Mucosa of stomach (tissue), 1 donor: ENCODE results near the gene EPHB6.

Experiments used
- H3K27me3 ChIP-seq: one replicate; pipeline ENCODE4 v1.7.0; 2013; ENCODE audit warnings: mild to moderate bottlenecking, low read length; ENCODE audit not compliant: control insufficient read depth, insufficient read depth
- H3K36me3 ChIP-seq: one replicate; pipeline ENCODE4 v1.7.0; 2013; ENCODE audit warnings: low read length; ENCODE audit not compliant: control insufficient read depth, insufficient read depth
- H3K4me1 ChIP-seq: one replicate; pipeline ENCODE4 v1.7.0; 2013; ENCODE audit warnings: mild to moderate bottlenecking, low read length; ENCODE audit not compliant: control insufficient read depth, insufficient read depth
- H3K4me3 ChIP-seq: one replicate; pipeline ENCODE4 v1.7.0; 2013; ENCODE audit warnings: low read length
- H3K9ac ChIP-seq: one replicate; pipeline ENCODE4 v1.7.0; 2013; ENCODE audit warnings: mild to moderate bottlenecking, low read length, moderate library complexity
- H3K9me3 ChIP-seq: one replicate; pipeline ENCODE4 v1.7.0; 2013; ENCODE audit warnings: mild to moderate bottlenecking, low read length, moderate library complexity; ENCODE audit not compliant: control insufficient read depth
- donor health status: Pancreatic carcinoma.

Gene EPHB6

DNA sequence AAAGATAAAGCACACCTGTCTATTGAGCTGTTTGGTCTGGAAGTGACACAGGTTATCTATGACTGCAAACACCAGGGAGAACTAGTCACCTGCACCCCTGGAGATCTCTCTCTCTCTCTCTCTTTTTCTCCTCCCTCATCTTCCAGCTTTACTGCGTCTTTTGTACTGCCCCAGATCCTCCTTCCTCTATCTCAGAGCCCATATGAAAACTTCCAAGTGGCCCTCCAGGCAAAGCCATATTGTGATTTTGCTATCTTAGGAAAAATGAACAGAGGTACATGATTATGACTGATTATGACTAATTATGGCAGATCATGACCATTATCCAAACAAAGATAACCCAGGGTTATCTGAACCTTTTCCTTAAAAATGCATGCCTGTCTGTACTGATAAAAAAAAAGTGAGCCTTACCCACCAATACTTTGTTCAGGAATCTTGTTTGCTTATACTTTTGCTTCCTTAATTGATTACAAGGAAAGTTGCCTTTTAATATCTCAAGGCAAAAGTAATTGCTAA lies 12.6 kb upstream of the EPHB6 start:
- H3K4me1 ChIP-seq, result no peaks in the 10 kb centered on the region
- H3K9ac ChIP-seq, result no peak overlapping the region
- H3K36me3 ChIP-seq, result no peaks in the 10 kb centered on the region
- H3K4me3 ChIP-seq, result no peak overlapping the region
- H3K9me3 ChIP-seq, result no peaks in the 10 kb centered on the region
- H3K27me3 ChIP-seq, result no peaks in the 10 kb centered on the region

- Histone ChIP-seq H3K27me3 (peaks cover 6% of the 10 kb centered on the region), H3K9me3 (no peaks in the 10 kb centered on the region), H3K4me3 (no peak overlapping the region), H3K9ac (no peak overlapping the region), H3K4me1 (no peaks in the 10 kb centered on the region), H3K36me3 (no peaks in the 10 kb centered on the region)
These were observed 7.5 kb upstream of the EPHB6 start for GRCh38 chr7:142847353-142847752.

DNA sequence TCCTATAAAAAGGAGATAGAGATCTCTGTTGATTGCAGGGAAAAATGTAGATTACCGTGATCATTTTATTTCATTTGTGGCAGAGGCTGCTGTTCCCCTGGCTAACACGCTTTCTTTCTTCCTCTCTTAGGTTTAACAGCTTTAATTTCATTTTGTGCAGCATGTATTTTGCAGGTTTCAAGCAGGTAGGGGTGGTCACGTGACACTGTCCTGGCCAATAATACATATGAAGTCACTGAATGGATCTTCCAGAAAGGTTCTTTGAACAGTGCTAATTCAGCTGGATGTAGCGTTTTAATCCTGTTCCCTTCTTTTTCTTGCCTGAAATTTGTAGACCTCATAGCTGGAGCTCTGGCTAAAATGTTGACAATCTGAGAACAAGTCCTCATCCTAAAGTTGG lies 3.6 kb upstream of the EPHB6 start:
- peaks cover 12% of the 10 kb centered on the region for H3K4me1 ChIP-seq
- H3K27me3 ChIP-seq, result peaks cover 6% of the 10 kb centered on the region
- H3K4me3 ChIP-seq, result no peak overlapping the region
- no peaks in the 10 kb centered on the region for H3K9me3 ChIP-seq
- H3K36me3 ChIP-seq, result no peaks in the 10 kb centered on the region
- H3K9ac ChIP-seq, result no peak overlapping the region

- H3K27me3 ChIP-seq, result peaks cover 7% of the 10 kb centered on the region
- H3K36me3 ChIP-seq, result no peaks in the 10 kb centered on the region
- peaks cover 12% of the 10 kb centered on the region for H3K4me1 ChIP-seq
- no peak overlapping the region for H3K9ac ChIP-seq
- H3K4me3 ChIP-seq, result no peak overlapping the region
- no peaks in the 10 kb centered on the region for H3K9me3 ChIP-seq
These were observed 3.0 kb upstream of the EPHB6 start for GRCh38 chr7:142851919-142852318.

GRCh38 chr7:142853739-142854371 lies 1.0 kb upstream of the EPHB6 start:
- Histone ChIP-seq H3K4me1 (peaks cover 12% of the 10 kb centered on the region), H3K36me3 (no peaks in the 10 kb centered on the region), H3K9ac (peak overlapping the region; percentile 75), H3K27me3 (peaks cover 14% of the 10 kb centered on the region), H3K4me3 (peak overlapping the region; percentile 85), H3K9me3 (no peaks in the 10 kb centered on the region)

DNA sequence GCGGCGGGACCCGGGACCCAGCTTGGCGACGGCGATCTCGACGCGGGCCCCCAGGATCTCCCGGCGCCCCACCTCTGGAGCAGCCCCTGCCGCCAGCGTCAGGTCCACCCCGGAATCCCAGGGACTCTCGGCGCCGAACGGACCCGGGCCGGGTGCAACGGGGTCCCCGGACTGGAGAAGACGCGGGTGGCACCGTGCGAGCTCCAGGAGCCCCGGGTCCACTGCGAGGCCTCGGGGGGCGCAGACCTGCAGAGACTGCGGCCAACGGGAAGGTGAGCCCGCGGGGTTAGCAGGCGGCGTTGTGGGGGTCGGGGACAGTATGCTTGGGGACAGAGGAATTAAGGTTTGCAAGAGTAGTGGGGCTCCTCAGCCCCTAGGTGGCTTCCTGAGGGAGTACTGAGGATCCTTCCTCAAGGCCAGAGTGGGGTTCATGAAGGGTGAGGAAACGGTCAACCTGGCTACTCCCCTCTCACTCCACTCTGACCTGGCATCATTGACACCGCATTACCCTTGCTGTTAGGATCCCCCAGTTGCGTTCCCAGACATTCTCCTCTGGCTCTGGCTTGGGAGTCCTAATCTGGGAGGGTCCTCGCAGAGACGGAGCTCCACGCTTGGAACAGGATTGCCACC lies 353 bp downstream of the EPHB6 start:
- Histone ChIP-seq H3K4me1 (peaks cover 12% of the 10 kb centered on the region), H3K36me3 (no peaks in the 10 kb centered on the region), H3K27me3 (peaks cover 14% of the 10 kb centered on the region), H3K4me3 (peak overlapping the region; percentile 10), H3K9ac (no peak overlapping the region), H3K9me3 (no peaks in the 10 kb centered on the region)

DNA sequence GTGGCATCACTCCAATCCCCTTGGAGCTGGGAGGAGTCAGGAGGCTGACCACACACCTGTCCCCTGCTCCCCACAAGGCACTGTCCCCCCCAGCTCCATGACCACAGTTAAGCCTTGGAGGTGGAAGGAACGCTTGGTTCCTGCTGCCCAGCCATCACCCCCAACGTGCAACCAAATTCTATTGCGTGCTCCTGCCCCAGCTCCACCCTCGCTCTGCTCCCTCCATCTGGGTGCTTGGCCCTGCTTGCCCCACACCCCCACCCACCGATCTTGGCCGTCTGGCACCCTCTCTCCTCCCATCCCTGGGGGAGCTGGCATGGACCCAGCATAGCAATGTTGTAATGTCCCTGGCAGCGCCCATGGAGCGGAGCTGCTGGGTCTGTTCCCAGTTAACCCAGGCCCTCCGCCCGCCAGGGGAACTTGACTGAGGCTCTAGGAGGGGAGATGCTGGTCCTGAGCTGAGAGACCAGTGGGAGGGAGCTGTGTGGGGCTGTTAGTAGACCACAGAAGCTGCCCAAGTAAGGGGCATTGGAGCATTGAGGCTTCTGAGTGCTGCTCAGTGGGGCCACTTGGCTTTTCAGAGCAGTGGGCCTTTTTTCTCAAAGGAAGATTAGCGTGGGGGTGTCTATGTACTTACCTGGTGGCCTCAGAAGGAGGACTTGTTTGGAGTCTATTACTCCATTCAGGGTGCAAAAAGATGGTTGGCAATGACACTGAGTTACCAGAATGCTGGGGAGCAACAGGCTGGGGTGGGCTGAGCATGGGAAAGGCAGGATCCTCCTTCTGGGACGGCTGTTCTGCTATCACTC lies 1.1 kb downstream of the EPHB6 start:
- H3K27me3 ChIP-seq, result peaks cover 11% of the 10 kb centered on the region
- H3K9ac ChIP-seq, result no peak overlapping the region
- H3K36me3 ChIP-seq, result no peaks in the 10 kb centered on the region
- peak overlapping the region; percentile 10 for H3K4me3 ChIP-seq
- H3K9me3 ChIP-seq, result no peaks in the 10 kb centered on the region
- H3K4me1 ChIP-seq, result peaks cover 12% of the 10 kb centered on the region

- H3K4me3 ChIP-seq, result no peak overlapping the region
- H3K9me3 ChIP-seq, result no peaks in the 10 kb centered on the region
- H3K36me3 ChIP-seq, result no peaks in the 10 kb centered on the region
- H3K4me1 ChIP-seq, result peaks cover 12% of the 10 kb centered on the region
- H3K27me3 ChIP-seq, result peaks cover 8% of the 10 kb centered on the region
- no peak overlapping the region for H3K9ac ChIP-seq
These were observed 1.8 kb downstream of the EPHB6 start for GRCh38 chr7:142856565-142857245.

GRCh38 chr7:142857625-142858024 lies 2.7 kb downstream of the EPHB6 start:
- no peaks in the 10 kb centered on the region for H3K36me3 ChIP-seq
- H3K9me3 ChIP-seq, result no peaks in the 10 kb centered on the region
- peaks cover 8% of the 10 kb centered on the region for H3K27me3 ChIP-seq
- no peak overlapping the region for H3K9ac ChIP-seq
- peaks cover 12% of the 10 kb centered on the region for H3K4me1 ChIP-seq
- no peak overlapping the region for H3K4me3 ChIP-seq

DNA sequence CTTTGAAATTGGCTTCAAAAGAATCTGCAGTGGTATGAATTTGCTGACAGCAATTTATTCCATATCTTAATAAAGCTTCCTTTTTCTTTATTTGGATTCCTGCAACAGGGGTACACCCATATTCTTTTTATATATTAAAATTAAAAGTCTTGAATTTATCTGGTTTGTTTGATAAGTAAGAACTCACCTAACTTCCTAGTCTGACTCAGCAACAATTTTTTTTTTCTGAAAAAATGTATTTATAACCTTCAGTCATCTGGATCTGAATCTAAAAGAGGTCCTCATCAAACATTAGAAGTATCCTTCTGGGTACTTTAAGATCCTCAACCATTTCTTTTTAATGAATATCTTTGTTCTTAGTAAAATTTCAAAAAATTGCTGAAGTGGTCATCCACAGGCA lies 4.5 kb downstream of the EPHB6 start:
- no peaks in the 10 kb centered on the region for H3K36me3 ChIP-seq
- H3K9ac ChIP-seq, result no peak overlapping the region
- peaks cover 7% of the 10 kb centered on the region for H3K4me1 ChIP-seq
- no peak overlapping the region for H3K4me3 ChIP-seq
- H3K9me3 ChIP-seq, result no peaks in the 10 kb centered on the region
- peaks cover 15% of the 10 kb centered on the region for H3K27me3 ChIP-seq

- H3K4me3 ChIP-seq, result no peak overlapping the region
- H3K9ac ChIP-seq, result no peak overlapping the region
- H3K36me3 ChIP-seq, result no peaks in the 10 kb centered on the region
These were observed 5.0 kb downstream of the EPHB6 start for GRCh38 chr7:142859829-142860228.

More at GRCh38 chr7:142859829-142860228, 5.0 kb downstream of the EPHB6 start:
- Histone ChIP-seq H3K4me1 (peaks cover 7% of the 10 kb centered on the region), H3K27me3 (peaks cover 15% of the 10 kb centered on the region), H3K9me3 (no peaks in the 10 kb centered on the region)
